ENCODE results near the gene CTAGE15.
"Not testable (repeated sequence)": the region's sequence is repeated elsewhere in the genome, so short reads cannot be mapped to it uniquely, and the experiment has no call there.

DNA sequence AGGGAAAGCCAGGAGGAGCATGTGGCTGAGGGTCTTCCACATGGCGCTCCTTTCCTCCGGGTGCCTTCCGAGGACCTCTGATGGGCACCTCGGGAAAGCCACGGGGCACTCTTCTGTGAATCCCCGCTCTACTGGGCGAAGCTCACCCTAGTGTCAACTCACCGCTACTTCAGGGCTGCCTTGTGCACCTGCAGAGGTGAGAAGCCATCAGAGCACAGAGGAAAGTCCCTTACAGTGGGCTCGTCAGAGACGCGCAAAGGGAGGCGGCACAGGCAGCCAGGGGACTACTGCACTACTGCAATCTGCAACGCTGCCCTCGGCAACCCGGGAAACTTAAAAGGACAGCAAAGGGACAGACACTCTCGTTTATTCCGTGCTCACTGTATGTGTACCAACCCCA, 50.5 kb downstream of the CTAGE15 start:
- TF ChIP-seq, protein P1, sequence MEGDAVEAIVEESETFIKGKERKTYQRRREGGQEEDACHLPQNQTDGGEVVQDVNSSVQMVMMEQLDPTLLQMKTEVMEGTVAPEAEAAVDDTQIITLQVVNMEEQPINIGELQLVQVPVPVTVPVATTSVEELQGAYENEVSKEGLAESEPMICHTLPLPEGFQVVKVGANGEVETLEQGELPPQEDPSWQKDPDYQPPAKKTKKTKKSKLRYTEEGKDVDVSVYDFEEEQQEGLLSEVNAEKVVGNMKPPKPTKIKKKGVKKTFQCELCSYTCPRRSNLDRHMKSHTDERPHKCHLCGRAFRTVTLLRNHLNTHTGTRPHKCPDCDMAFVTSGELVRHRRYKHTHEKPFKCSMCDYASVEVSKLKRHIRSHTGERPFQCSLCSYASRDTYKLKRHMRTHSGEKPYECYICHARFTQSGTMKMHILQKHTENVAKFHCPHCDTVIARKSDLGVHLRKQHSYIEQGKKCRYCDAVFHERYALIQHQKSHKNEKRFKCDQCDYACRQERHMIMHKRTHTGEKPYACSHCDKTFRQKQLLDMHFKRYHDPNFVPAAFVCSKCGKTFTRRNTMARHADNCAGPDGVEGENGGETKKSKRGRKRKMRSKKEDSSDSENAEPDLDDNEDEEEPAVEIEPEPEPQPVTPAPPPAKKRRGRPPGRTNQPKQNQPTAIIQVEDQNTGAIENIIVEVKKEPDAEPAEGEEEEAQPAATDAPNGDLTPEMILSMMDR (IDR thresholded peaks at IDR 0.05) = not testable (repeated sequence)
- not testable (repeated sequence) for TF ChIP-seq EZH2 (IDR thresholded peaks at IDR 0.05; ENCODE audit: borderline replicate concordance, insufficient read depth, low read depth, low read length, poor library complexity, severe bottlenecking)
